ENCODE results near the gene GREB1. TPM values are rescaled to one million over a fixed set of nuclear protein-coding genes. Genes with fewer than 3 reads are reported as not detected.

Gene GREB1
- total and polyA plus RNA-seq, 2 of the 13 experiments (the other 11 are each of a cell fraction or from before 2014, with no cell fraction given), result 31.3 to 61.2 TPM

- H3K27me3 ChIP-seq (ENCODE audit: control insufficient read depth in 1 of 2, insufficient read depth in 2 of 2, low read length in 2 of 2), result no peaks in the 10 kb centered on the region
- DNase-seq (ENCODE audit: low spot score) (no peak), ATAC-seq (no peak), FAIRE-seq (no peak)
- intact Hi-C loops (cut with micrococcal nuclease; ENCODE audit: unreplicated experiment), result no loop called here
- no peak overlapping the region for H3K4me2 ChIP-seq (ENCODE audit: low read depth, low read length)
- no peak overlapping the region for H3K4me3 ChIP-seq (replicated peaks in 1 of 3; ENCODE audit: insufficient read depth in 1 of 3, low read depth in 2 of 3, low read length in 3 of 3)
- H3K9ac ChIP-seq (ENCODE audit: insufficient read depth, low read depth, low read length), result no peak overlapping the region
- in situ Hi-C loops (cut with HindIII; ENCODE audit: extremely low pct_ligation_motif_present, low pct_unique_long_range_greater_than_20kb), result no loop called here
- WGBS (ENCODE audit: low lambda C conversion rate), result 87% methylated on average over 6 of the region's 6 CpGs
- no peaks in the 10 kb centered on the region for H4K20me1 ChIP-seq (ENCODE audit: insufficient read depth, low read length)
- ChIA-PET CTCF (ENCODE audit: low intra/inter-chr PET ratio, low total read pairs) (no interaction called here), POLR2A (no interaction called here)
- peaks cover 85% of the 10 kb centered on the region for H3K4me1 ChIP-seq (ENCODE audit: insufficient read depth, low read length)
- H3K36me3 ChIP-seq (replicated peaks in 1 of 2; ENCODE audit: control insufficient read depth in 1 of 2, insufficient read depth in 2 of 2, low read length in 2 of 2), result peaks cover 4 to 5% of the 10 kb centered on the region in 2 experiments; a peak in 4 of 5 replicates
- H3K9me3 ChIP-seq (ENCODE audit: low read length), result no peaks in the 10 kb centered on the region
- no peak overlapping the region for H2AFZ ChIP-seq (ENCODE audit: low read length)
- peaks cover 94% of the 10 kb centered on the region for H3K79me2 ChIP-seq (ENCODE audit: insufficient read depth, low read length)
- H3K27ac ChIP-seq (ENCODE audit: extremely low read length, insufficient read depth, low read length), result no peak overlapping the region
- BruUV-seq (replicated peaks), result no TSS peak
- TF ChIP-seq EED (CRISPR knock-in tag; IDR thresholded peaks at IDR 0.05) (no peak), ZNF430 (CRISPR knock-in tag; IDR thresholded peaks at IDR 0.05) (no peak), MNT (IDR thresholded peaks at IDR 0.05) (0 out of 2 replicates have a peak, but pooled peaks have one; percentile 17), BRF2 (CRISPR knock-in tag; IDR thresholded peaks at IDR 0.05) (no peak), MTF1 (CRISPR knock-in tag; IDR thresholded peaks at IDR 0.05) (no peak), ZBTB7A (CRISPR knock-in tag; IDR thresholded peaks at IDR 0.05) (no peak), TBX3 (IDR thresholded peaks at IDR 0.05; ENCODE audit: borderline replicate concordance) (no peak), SUZ12 (IDR thresholded peaks at IDR 0.05; ENCODE audit: low read depth, low read length) (no peak), RBM22 (optimal IDR thresholded peaks at IDR 0.05; ENCODE audit: low read length) (peak; percentile 58), CC2D1A (CRISPR knock-in tag; IDR thresholded peaks at IDR 0.05) (no peak), BRCA1 (CRISPR knock-in tag; IDR thresholded peaks at IDR 0.05) (no peak), E2F5 (CRISPR knock-in tag; conservative IDR thresholded peaks at IDR 0.05) (no peak), TRIM24 (CRISPR knock-in tag; IDR thresholded peaks at IDR 0.05) (no peak), MLX (CRISPR knock-in tag; IDR thresholded peaks at IDR 0.05) (no peak), ZFP91 (CRISPR knock-in tag; IDR thresholded peaks at IDR 0.05; ENCODE audit: borderline replicate concordance) (0 out of 2 replicates have a peak, but pooled peaks have one; percentile 39), ARID4A (CRISPR knock-in tag; IDR thresholded peaks at IDR 0.05; ENCODE audit: borderline replicate concordance) (peak; percentile 2; the same call in 1 of the 2 replicates)
Measured at GRCh38 chr2:11514904-11515303, 18.9 kb upstream of the GREB1 start.

All from HepG2 (cell line).